ENCODE data around the gene CCDC159.
"Not testable (repeated sequence)": the region's sequence is repeated elsewhere in the genome, so short reads cannot be mapped to it uniquely, and the experiment has no call there.

CCDC159 gene, protein sequence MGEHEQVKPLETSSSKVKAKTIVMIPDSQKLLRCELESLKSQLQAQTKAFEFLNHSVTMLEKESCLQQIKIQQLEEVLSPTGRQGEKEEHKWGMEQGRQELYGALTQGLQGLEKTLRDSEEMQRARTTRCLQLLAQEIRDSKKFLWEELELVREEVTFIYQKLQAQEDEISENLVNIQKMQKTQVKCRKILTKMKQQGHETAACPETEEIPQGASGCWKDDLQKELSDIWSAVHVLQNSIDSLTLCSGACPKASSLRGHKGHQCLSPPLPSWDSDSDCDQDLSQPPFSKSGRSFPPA

DNA sequence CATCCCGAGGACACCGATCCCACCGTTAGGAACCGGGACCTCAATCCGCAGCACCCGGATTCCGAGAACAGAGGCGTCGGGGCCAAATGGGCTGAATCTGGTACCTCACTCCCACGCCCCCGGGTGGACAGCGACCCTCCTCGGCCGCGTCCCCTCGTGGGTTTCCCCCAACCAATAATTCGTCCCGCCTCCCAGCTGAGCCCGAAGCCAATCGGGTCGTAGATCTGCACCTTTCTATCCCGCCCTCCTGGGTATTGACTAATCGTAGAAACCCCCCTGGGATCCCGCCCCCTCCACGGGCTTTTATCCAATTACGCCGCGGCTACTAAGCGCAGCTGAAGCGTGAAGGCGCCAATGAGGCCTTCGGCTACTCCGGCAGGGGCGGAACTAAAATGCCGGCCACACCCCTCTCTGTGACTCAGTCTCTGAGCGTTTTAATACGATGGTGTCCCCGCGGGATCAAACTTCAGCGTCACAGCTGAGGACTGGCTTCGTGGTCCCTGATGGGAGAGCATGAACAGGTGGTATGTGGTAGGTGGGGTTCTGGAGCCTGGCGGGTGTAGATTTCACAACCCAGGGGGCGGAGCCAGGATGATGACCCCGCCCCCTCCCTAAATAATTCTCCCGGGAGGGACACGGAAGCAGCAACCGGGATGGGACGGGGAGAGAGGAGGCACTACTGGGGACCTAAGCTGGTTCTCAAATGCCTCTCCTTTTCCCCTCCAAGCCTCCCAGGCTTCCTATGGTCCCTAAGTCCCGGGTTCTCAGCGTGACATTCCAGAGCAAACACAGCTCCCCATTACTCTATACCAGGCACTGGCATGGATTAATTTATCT, at the start of gene CCDC159, which contains the start of gene TMEM205:
TSS of gene CCDC159 (plus strand) at position 416 of the 837 bp plus-strand sequence. CDS start at position 504, 88 bp downstream.
TSS of gene TMEM205 (minus strand) at position 165 of the 837 bp plus-strand sequence. CDS start 649 bp downstream, outside the sequence.
- DNase-seq, result peak; percentile 99

DNA sequence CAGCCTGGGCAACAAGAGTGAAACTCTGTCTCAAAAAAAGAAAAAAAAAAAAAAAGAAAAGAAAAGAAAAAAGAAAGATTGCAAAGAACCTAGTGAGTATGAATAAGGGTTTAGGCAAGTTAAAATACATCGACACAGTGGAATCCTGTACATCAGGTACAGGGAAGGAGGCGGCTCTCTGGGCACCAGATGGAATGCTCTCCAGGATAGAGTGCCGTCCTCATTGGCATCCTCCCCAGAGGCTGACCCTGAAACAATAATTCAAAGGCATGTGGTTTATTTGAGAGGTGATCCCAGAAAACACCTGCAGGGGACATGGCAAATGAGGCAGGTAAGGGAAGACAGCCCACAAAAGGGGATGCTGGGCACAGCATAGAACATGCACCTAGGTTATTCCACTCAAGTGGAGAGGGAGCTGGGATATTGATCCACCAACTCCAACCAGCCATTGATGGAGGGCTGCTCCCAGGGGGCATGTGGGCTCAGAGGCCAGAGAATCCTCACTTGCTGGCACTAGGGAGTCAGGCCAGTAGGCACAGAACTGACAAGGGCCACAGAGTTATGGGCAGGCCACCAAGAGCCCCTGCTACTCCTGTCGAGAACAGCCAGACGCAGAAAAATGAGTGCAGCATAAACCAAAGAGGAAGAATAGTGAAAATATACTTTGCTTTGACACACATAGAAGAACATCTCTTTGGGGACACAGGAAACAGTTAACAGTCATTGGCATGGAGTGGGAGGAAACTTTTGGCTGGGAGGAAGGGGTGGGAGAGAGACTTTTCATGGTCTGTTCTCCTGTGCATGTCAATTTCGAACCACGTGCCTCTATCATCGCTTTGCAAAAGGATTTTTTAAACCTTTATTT, 46.1 kb upstream of the CCDC159 start:
- no peak for DNase-seq

DNA sequence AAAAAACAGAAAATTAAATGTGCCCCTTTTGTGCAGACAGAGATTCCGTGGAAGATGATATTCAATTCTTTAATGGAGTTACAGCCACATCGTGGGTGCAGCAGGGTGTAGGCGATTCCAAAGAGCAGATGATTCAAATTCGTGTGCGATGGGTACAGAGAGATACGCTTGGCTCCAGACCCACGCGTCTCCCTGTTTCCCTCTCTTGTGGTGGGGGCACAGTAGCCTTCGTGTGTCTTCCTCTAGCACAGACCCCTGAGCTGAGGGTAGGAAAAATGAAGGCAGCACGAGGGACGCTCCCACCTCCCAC, 45.6 kb upstream of the CCDC159 start:
- DNase-seq, result no peak

DNA sequence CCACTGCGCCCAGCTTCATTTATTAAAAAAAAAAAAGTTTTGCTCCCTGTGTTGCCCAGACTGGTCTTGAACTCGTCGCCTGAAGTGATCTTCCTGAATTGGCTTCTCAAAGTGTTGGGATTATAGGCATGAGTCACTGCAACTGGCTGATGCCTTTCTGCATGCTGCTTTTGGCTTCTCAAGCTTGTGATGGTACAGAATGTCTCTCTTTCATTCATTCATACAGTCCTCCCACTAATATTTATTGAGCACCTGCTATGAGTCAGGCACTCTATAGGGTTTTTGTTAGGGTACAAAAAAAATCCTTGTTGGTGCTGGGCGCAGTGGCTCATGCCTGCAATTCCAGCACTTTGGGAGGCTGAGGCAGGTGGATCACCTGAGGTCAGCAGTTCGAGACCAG, 41.4 kb upstream of the CCDC159 start:
- DNase-seq, result no peak

DNA sequence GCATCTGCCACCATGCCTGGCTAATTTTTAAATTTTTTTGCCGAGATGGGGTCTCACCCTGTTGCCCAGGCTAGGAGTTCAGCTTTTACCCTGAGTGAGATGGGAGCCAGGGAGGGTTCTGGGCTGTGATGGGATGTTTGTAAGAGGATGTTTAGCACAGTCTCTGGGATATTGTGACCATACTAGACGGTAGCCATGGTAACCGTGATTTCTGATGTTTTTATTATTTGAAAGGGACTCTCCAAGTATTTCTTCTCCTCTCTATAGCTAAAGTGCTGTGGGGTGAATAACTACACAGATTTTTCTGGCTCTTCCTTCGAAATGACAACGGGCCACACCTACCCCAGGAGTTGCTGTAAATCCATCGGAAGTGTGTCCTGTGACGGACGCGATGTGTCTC, 40.0 kb upstream of the CCDC159 start:
- DNase-seq, result no peak

DNA sequence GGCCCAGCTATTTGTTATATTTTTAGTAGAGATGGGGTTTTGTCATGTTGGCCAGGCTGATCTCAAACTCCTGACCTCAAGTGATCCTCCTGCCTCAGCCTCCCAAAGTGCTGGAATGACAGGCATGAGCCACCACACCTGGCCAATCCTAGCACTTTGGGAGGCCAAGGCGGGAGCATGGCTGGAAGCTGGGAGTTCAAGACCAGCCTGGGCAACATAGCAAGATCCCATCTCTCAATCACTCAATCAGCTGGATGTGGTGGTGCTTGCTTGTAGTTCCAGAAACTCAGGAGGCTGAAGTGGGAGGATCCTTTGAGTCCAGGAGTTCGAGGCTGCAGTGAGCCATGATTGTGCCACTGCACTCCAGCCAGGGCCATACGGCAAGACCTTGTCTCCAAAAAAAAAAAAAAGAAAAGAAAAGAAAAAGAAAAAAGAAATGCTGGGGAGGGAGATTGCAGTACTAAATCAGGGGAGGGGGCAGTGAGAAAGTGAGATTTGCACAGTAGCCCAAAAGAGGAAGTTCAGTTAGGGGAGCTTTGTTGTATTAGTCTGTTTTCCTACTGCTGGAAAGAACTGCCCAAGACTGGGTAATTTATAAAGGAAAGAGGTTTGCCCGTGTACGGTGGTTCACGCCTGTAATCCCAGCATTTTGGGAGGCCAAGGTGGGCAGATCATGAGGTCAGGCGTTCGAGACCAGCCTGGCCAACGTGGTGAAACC, 25.9 kb upstream of the CCDC159 start:
- not testable (repeated sequence) for DNase-seq

DNA sequence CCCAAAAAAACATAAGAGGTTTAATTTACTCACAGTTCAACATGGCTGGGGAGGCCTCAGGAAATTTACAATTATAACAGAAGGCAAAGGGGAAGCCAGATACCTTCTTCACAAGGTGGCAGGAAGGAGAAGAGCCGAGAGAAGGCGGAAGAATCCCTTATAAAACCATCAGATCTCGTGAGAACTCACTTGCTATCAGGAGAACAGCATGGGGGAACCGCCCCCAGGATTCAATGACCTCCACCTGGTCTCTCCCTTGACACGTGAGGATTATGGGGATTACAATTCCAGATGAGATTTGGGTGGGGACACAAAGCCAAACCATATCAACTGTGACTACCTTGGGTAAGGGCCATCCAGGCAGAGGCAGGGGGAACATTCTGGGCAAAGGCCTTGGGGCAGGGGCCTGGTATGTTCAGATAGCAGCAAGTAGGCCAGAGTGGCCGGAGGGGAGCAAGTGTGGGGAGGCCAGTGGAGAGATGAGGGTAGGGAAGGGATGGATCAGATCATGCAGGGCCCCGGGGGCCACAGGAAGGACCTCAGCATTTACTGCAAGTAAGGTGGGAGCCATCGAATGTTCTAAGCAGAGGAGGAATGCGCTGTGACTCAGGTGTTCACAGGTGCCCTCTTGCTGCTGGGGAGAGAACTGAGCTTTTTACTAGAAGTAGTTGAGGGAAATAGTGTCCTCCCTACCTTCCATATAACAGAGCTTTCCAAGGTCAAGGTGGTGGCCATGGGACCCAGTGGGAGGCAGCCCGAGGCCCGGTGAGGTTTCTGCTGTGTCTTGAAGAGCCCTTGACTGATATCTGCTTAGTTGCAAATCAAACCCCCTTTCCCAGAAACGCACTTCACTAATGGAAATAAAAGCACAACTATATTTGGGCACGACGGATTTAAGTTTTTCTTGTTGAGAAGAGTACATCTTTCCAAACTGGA, 24.9 kb upstream of the CCDC159 start:
- DNase-seq, result no peak

DNA sequence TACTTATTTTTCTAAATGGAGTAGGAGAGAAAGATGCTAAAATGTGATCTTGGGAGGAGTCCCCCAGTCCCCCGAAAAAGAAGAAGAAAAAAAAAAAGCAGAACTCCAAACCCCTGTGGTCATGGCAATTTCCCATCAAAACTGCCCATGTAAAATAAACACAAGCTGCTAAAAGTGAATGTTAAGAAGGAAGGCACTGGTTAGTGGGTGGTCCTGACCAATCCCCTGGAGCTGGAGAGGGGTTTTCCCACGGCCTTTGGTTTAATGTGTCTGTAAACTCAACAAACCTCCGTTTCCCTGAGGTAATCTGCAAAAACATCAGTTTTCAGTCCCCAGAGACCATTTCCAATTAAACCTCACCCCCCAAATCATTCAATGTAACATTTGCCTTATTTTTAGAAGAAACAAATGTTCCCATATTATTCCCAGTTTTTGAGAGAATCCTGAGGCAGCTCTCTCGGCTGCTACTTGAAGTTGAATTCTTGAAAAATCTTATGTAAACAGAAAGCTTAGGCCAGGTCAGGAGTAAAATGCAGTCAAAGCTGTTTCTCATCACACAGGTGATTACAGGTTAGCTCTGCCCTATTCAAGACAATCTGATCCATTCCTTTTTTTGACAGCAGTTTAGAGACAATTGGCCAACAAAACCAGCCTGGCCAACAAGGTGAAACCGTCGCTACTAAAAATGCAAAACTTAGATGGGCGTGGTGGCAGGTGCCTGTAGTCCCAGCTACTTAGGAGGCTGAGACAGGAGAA, 23.9 kb upstream of the CCDC159 start:
- DNase-seq, result no peak

DNA sequence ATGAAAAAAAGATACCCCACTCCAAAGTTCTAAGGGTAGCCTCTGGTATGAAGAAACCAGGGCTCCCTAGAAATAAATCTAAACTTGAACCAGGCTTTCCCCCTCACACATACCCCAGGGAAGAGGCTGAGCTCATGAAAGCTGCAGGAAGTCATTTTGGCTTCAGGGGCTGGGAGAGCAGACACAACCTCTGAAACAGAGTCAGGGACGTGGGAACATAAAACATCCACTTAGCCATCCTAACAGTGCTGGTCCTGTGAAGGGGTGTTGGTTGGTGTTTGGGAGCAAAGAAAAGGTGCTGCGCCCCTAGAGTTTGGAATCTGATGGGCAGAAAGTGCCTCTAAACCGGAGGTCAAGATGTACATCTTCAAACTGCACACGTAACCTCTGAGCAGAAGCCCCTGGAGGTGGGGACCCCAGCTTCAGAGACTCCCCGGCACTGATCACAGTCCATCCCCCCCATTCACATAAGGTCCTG, 22.7 kb upstream of the CCDC159 start:
- no peak for DNase-seq

DNA sequence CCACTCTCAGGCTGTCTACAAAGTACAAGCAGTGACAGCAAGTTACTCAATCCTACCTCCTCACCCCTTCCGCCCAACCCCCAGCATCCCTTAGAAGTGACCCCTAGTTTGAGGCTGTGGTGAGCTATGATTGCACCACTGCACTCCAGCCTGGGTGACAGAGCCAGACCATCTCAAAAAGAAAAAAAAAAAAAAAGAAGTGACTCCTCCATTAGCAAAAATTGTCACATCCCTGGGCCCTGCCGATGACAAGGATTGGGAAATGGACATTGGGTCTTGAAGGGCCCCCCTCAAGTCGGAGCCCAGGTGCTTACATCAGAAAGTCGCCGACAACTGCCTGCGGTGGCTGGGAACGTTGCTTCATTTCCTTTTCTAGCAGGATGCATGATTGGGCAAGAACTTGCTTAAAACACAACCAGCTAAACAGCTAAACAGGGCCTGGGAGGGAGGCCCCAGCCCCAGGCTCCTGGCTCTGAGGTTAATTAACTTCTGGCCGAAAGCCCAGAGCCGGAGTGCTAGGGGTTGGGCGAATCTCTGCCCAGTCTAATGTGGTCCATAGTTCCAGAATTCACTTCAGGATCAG, 22.1 kb upstream of the CCDC159 start:
- no peak for DNase-seq

DNA sequence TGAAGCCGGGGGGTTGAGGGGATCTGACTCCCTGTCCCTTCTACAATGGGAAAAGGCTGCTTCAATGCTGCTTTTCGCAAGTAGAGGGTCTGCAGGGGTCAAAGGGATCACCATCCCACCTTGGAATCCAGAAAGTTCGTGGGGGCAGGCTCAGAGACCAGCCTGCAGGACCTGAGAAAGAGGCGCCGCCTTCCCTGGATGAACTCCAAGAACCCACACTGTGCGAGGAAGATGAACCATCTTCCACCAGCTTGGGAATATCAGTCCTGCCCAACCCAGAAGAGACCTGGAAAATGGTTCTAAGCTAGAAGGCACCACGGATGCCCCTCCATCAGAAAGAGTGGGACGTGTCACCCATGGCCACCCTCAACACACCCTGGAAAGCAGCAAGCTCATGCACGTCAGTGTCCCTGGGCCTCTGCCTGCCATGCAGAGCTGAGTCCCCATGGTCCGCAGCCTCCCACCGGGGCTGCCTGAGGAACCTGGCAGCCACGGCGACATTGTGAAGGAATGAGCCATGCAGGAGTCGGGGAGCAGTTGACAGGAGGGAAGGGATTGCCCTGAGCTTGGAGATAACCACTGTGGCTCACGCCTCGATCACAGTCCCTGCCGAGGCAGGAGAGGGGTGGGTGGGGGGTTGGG, 21.4 kb upstream of the CCDC159 start:
- no peak for DNase-seq

DNA sequence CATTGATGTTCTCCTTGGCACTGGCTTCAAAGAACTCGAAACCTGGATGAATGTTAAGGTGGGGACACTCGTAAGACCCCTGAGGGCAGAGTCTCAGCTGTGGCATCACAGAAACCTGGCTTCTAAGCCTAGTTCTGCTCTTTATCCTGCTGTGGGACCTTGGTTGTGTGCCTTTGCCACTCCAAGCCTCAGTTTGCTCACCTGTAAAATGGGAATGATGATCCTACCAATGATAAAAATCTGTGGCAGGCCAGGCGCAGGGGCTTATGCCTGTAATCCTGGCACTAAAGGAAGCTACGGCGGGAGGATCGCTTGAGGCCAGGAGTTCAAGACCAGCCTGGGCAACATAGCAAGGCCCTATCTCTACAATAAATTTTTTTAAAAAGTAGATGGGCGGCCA, 20.8 kb upstream of the CCDC159 start:
- DNase-seq, result no peak

DNA sequence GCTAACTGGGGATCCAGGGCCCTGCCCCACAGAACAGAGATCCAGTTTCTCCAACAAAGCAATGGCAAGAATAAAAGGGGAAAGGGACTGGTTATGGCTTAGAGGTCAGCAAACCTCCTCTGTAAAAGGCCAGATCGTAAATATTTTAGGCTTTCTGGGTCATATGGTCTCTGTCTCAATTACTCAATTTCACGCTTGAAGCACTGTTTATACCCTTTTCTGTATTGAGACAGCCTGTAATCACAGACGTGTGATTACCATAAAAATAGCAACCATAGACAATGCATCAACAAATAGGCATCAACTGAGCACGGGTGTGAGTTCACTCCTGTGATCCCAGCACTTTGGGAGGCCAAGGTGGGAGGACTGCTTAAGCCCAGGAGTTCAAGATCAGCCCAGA, 16.2 kb upstream of the CCDC159 start:
- no peak for DNase-seq

DNA sequence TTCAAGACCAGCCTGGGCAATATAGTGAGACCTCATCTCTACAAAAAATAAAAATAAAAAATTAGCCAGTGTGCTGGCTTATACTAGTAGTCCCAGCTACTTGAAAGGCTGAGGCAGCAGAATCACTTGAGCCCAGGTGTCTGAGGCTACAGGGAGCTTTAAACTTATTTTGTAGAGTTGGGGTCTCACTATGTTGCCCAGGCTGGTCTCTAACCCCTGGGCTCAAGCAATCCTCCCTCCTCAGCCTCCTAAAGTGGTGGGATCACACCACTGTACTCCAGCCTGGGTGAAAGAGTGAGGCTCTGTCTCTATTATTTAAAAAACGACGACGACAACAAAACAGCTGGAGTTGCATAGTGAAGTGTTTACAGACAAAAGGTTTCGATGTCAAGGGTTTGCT, 14.8 kb upstream of the CCDC159 start:
- no peak for DNase-seq

DNA sequence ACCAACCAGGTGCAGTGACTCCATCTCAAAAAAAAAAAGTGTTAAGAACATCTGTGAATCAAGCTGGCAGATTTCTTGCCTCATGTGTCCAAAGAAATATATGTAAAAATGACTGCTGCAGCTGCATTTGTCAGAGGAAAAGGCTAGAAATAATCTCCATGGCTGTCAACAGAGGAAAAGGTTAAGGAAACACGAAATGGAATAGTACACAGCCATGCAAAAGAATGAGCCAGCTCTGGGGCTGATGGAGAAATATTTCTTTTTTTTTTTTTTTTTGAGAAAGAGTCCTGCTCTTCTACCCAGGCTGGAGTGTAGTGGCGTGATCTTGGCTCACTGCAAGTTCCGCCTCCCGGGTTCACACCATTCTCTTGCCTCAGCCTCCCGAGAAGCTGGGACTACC, 13.5 kb upstream of the CCDC159 start:
- DNase-seq, result no peak

DNA sequence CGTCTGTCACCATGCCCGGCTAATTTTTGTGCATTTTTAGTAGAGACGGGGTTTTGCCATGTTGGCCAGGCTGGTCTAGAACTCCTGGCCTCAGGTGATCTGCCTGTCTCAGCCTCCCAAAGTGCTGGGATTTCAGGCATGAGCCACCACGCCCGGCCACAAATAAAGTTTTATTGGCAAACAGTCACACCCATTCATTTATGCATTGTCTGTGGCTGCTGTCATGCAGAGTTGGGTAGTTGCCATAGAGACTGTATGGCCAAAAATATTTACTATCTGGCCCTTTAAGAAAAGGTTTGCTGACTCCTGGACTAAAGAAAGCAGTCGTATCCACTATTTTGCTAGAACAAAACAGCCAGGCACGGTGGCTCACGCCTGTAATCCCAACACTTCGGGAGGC, 12.5 kb upstream of the CCDC159 start:
- DNase-seq, result not testable (repeated sequence)

DNA sequence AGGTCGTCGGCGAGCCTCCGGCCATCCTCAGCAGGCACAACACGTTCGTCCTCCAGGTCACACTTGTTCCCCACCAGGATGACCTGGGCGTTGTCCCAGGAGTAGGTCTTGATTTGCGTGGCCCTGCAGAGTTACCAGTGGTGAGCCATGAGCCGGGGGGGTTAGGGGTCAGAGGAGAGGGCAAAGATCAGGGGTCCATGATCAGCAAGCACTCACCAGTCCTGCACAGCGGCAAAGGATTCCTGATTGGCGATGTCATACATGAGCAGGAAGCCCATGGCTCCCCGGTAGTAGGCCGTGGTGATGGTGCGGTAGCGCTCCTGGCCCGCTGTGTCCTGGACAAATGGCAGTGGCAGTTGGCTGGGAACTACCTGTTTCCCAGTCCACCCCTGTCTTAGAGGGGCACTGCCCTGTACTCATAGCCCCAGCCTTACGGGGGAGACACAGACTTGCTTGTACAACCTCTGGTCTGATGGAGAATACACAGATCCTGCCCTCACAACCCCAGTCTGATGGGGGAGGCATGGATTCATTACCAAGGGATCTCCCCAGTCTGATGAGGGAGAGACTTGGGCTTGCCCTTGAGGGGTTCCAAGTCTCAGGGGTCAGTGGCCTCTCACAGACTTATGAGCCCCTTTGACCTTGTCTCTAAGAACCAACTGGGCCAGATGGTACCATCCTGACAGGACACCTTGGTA, 10.7 kb upstream of the CCDC159 start:
- no peak for DNase-seq

DNA sequence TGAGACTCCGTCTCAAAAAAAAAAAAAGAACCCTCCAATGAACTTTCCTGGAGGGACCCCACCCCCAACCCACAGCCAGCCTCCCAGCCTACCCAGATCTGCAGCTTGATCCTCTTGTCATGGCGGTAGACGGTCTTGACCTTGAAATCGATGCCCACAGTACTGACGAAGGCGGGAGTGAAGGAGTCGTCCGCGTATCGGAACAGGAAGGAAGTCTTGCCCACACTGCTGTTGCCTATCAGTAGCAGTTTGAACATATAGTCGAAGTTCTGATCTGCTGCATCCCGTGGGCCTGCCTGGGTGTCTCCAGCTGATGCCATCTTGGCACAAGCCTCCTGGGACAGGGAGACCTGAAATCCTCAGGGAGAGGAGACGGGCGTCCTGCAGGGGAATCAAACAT, 9.2 kb upstream of the CCDC159 start:
- DNase-seq, result no peak

DNA sequence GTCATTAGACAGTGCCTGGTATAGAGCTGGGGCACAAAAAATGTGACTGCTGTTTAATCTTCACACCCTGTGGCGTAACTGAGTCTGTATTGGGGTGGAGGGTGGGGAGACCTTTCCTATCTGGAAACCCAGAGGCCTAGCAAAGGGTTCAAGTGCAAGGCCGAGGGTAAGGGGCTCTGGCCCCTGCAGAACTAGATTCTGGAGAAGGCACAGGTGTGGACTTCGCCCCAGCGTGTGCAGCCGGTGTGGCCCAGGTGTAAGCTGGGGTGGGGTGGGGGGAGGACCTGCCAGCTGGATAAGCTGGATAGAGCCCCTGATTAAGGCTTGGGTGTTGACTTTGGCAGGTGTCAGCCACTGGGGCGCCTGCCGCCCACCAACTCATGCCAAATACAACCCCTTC, 8.2 kb upstream of the CCDC159 start:
- no peak for DNase-seq
